T-helper 17 cell (primary cell): ENCODE data around the gene SDC1. TPM values are rescaled to one million over a fixed set of nuclear protein-coding genes. Genes with fewer than 3 reads are reported as not detected.
A peak's percentile ranks its signal among the peaks of the same experiment; 100 is the strongest.
"Not testable (repeated sequence)": the region's sequence is repeated elsewhere in the genome, so short reads cannot be mapped to it uniquely, and the experiment has no call there.

ENCODE experiments used
- ATAC-seq: fragments of 150-1000 bp; cut with Tn5 transposase; 2 replicates; pipeline ENCODE4 v1.10.0; 2021; ENCODE audit warnings: mild to moderate bottlenecking, moderate library complexity
- DNase-seq, 3 donors: peaks; one replicate each; pipeline versions ENCODE4 v3.0.0 to v3.0.0-alpha.2; 2020 to 2021
- H3K9me3 ChIP-seq: one replicate; pipeline ENCODE4 v1.7.0; 2013; ENCODE audit warnings: low read length, mild to moderate bottlenecking; ENCODE audit not compliant: control insufficient read depth, poor library complexity, severe bottlenecking
- H3K27ac Mint-ChIP-seq: one replicate; pipeline ENCODE4 v1.8.0; 2022; ENCODE audit warnings: mild to moderate bottlenecking, moderate library complexity, mixed read lengths
- H3K27me3 Mint-ChIP-seq: one replicate; pipeline ENCODE4 v1.8.0; 2022; ENCODE audit warnings: mixed read lengths
- H3K36me3 Mint-ChIP-seq: one replicate; pipeline ENCODE4 v1.8.0; 2022; ENCODE audit warnings: low read depth, mixed read lengths
- H3K4me1 Mint-ChIP-seq: one replicate; pipeline ENCODE4 v1.8.0; 2022; ENCODE audit warnings: mild to moderate bottlenecking, mixed read lengths
- H3K4me3 Mint-ChIP-seq: one replicate; pipeline ENCODE4 v1.8.0; 2022; ENCODE audit warnings: mild to moderate bottlenecking, moderate library complexity, mixed read lengths
- total RNA-seq, 4 donors: library from RNA in 2 of 4; stranded (reverse) in 2 of 4; gene quantifications; one replicate each; pipeline ENCODE4 v1.2.3 and lab custom pipeline; 2022 to 2026

The SDC1 gene
- total RNA-seq, 2 donors from 2014 or later, result not detected

- H3K27me3 Mint-ChIP-seq, result peaks cover 45% of the 10 kb centered on the region
- not testable (repeated sequence) for H3K9me3 ChIP-seq, H3K36me3 Mint-ChIP-seq, H3K4me3 Mint-ChIP-seq, H3K4me1 Mint-ChIP-seq, ATAC-seq, DNase-seq, H3K27ac Mint-ChIP-seq
These were observed 15.4 kb upstream of the SDC1 start for GRCh38 chr2:20240291-20240690.

GRCh38 chr2:20236496-20236895 is 11.6 kb upstream of the SDC1 start:
- ATAC-seq (no peak), DNase-seq (no peak)
- no peaks in the 10 kb centered on the region for H3K9me3 ChIP-seq
- Mint-ChIP-seq H3K27ac (no peak overlapping the region), H3K4me1 (peaks cover 2% of the 10 kb centered on the region), H3K4me3 (no peak overlapping the region), H3K27me3 (peaks cover 53% of the 10 kb centered on the region), H3K36me3 (peaks cover 2% of the 10 kb centered on the region)

- no peak for ATAC-seq
- H3K4me3 Mint-ChIP-seq, result no peak overlapping the region
- H3K9me3 ChIP-seq, result no peaks in the 10 kb centered on the region
- DNase-seq, result no peak
- H3K27me3 Mint-ChIP-seq, result peaks cover 53% of the 10 kb centered on the region
- H3K4me1 Mint-ChIP-seq, result no peaks in the 10 kb centered on the region
- no peak overlapping the region for H3K27ac Mint-ChIP-seq
- H3K36me3 Mint-ChIP-seq, result peaks cover 5% of the 10 kb centered on the region
These were observed 10.8 kb upstream of the SDC1 start for GRCh38 chr2:20235655-20236305.

- not testable (repeated sequence) for H3K4me1 Mint-ChIP-seq, ATAC-seq
These were observed 9.7 kb upstream of the SDC1 start for GRCh38 chr2:20234597-20234996.

DNA sequence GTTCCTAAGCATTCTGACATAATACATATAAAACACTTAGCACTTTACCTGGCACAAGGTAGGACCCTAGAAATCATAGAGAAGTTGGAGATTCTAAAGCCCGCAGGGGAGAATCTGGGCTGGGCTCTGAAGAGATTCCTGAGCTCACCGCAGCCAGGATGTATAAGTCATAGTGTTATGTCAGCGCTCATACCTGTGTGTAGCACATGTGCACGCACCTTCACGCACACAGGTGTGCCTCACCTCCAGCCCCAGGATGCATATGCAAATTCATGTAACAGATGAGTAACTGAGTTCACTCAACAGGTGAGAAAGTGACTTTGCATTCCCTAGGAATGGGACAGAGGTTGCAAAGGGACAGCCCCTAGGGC is 7.9 kb upstream of the SDC1 start:
- no peak overlapping the region for H3K27ac Mint-ChIP-seq
- H3K27me3 Mint-ChIP-seq, result peaks cover 55% of the 10 kb centered on the region
- DNase-seq, result no peak
- H3K9me3 ChIP-seq, result no peaks in the 10 kb centered on the region
- no peak for ATAC-seq
- peaks cover 12% of the 10 kb centered on the region for H3K36me3 Mint-ChIP-seq
- peaks cover 3% of the 10 kb centered on the region for H3K4me1 Mint-ChIP-seq
- H3K4me3 Mint-ChIP-seq, result no peak overlapping the region

More at GRCh38 chr2:20234597-20234996, 9.7 kb upstream of the SDC1 start:
- H3K27ac Mint-ChIP-seq, H3K9me3 ChIP-seq, DNase-seq, H3K4me3 Mint-ChIP-seq, H3K36me3 Mint-ChIP-seq: not testable (repeated sequence)
- H3K27me3 Mint-ChIP-seq, result peaks cover 51% of the 10 kb centered on the region

- ATAC-seq, result no peak
- H3K27ac Mint-ChIP-seq, result no peak overlapping the region
These were observed 6.7 kb upstream of the SDC1 start for GRCh38 chr2:20231598-20232026.

GRCh38 chr2:20231159-20231558 is 6.2 kb upstream of the SDC1 start:
- DNase-seq (no peak), ATAC-seq (no peak)
- no peak overlapping the region for H3K27ac Mint-ChIP-seq
- peak overlapping the region; percentile 52 for H3K4me3 Mint-ChIP-seq
- H3K36me3 Mint-ChIP-seq, result peaks cover 12% of the 10 kb centered on the region
- H3K9me3 ChIP-seq, result no peaks in the 10 kb centered on the region
- H3K4me1 Mint-ChIP-seq, result peaks cover 3% of the 10 kb centered on the region
- peaks cover 47% of the 10 kb centered on the region for H3K27me3 Mint-ChIP-seq

More at GRCh38 chr2:20231598-20232026, 6.7 kb upstream of the SDC1 start:
- DNase-seq, result peak in 1 of 3 donors; percentile 6
- H3K9me3 ChIP-seq, result no peaks in the 10 kb centered on the region
- H3K27me3 Mint-ChIP-seq, result peaks cover 50% of the 10 kb centered on the region
- H3K4me3 Mint-ChIP-seq, result peak overlapping the region; percentile 52
- H3K36me3 Mint-ChIP-seq, result peaks cover 12% of the 10 kb centered on the region
- peaks cover 3% of the 10 kb centered on the region for H3K4me1 Mint-ChIP-seq

DNA sequence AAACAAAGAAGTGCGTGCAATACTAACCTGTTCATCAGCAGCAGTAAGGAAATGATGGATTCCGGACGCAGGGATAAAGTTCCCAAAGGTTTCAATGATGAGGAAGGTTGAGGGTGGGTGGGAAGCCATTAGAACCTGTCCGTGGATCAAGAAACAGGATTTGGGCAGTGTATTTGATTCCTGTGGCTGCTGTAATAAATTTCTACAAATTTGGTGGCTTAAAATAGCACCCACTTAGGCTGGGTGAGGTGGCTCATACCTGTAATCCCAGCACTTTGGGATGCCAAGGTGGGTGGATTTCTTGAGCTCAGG is 5.1 kb upstream of the SDC1 start:
- peaks cover 3% of the 10 kb centered on the region for H3K4me1 Mint-ChIP-seq
- no peak overlapping the region for H3K27ac Mint-ChIP-seq
- H3K36me3 Mint-ChIP-seq, result peaks cover 12% of the 10 kb centered on the region
- DNase-seq (no peak), ATAC-seq (no peak)
- H3K9me3 ChIP-seq, result no peaks in the 10 kb centered on the region
- H3K27me3 Mint-ChIP-seq, result peaks cover 47% of the 10 kb centered on the region
- H3K4me3 Mint-ChIP-seq, result no peak overlapping the region

GRCh38 chr2:20229322-20230113 is 4.6 kb upstream of the SDC1 start:
- Mint-ChIP-seq H3K4me1 (peaks cover 3% of the 10 kb centered on the region), H3K27me3 (peaks cover 47% of the 10 kb centered on the region), H3K27ac (no peak overlapping the region), H3K36me3 (peaks cover 12% of the 10 kb centered on the region), H3K4me3 (peak overlapping the region; percentile 28)
- DNase-seq (no peak), ATAC-seq (no peak)
- no peaks in the 10 kb centered on the region for H3K9me3 ChIP-seq

- H3K27ac Mint-ChIP-seq, result no peak overlapping the region
- peaks cover 3% of the 10 kb centered on the region for H3K4me1 Mint-ChIP-seq
- H3K4me3 Mint-ChIP-seq, result no peak overlapping the region
- H3K9me3 ChIP-seq, result no peaks in the 10 kb centered on the region
- DNase-seq (no peak), ATAC-seq (no peak)
- H3K36me3 Mint-ChIP-seq, result peaks cover 12% of the 10 kb centered on the region
- H3K27me3 Mint-ChIP-seq, result peaks cover 49% of the 10 kb centered on the region
These were observed 3.1 kb upstream of the SDC1 start for GRCh38 chr2:20227894-20228505.

DNA sequence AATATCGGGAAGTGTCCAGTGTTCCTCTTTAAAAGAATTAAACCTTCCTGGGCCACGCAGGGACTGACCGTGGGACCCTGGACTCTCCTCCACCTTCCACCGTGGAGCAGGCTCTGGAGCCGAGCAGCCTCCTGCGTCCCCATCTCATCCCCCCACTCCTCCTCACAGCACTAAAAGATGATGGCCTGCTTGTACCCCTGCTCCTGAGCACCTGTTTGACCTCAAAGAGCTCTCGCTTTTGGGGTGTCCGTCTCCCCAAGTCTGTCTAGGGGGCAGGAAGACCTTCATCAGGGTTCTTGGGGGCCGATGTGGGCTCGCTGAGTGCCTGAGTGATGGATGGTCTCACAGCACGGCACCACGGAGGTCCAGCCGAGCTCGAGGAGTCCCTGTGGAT is 1.2 kb upstream of the SDC1 start:
- ATAC-seq (no peak), DNase-seq (no peak)
- peak overlapping the region; percentile 81 for H3K4me3 Mint-ChIP-seq
- H3K27ac Mint-ChIP-seq, result no peak overlapping the region
- H3K27me3 Mint-ChIP-seq, result peaks cover 56% of the 10 kb centered on the region
- peaks cover 8% of the 10 kb centered on the region for H3K36me3 Mint-ChIP-seq
- peaks cover 3% of the 10 kb centered on the region for H3K4me1 Mint-ChIP-seq
- no peaks in the 10 kb centered on the region for H3K9me3 ChIP-seq

DNA sequence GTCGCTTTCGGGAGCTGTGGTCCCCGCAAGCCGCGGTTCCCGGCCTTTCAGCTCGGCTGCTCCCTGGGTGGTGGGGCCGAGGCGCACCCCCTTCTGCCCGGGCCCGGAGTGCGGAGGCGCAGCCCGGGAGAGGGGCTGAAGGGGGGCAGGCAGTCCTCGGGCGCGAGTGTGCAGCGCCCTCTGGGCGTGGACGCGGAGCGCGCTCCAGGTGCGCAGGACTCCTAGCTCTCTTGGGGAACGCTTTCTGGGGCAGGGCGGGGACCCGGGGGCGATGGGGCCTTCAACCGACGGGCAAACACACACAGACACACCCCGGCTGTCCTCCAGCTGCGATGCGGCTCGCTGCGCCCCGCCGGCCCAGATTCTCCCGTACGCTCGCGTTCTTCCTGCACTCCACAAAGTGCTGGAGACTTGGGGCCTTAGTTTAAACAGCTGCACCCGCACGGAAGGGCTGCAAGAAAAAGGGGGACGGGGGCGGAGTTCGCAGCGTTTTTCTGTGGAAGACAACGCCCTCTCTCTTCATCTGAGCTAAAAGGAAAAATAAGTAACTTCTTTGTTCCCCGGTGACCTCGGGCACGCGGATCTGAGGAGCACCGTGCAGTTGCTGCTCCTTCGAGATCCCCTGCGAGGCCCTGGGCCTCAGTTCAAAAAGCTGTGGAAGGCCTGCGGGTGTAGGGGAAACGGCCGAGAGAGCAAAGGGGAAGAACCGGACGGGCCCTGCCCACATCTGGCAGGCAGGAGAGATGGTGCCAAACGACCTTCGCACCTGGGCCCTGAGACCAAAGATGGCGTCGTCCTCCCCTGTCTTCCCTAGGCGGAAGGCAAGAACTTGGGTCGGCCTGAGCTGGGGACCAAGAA is 593 bp upstream of the SDC1 start:
- Mint-ChIP-seq H3K36me3 (peaks cover 5% of the 10 kb centered on the region), H3K4me3 (peak overlapping the region; percentile 81), H3K27me3 (peaks cover 56% of the 10 kb centered on the region), H3K27ac (no peak overlapping the region), H3K4me1 (peaks cover 3% of the 10 kb centered on the region)
- peak; percentile 57 for ATAC-seq
- H3K9me3 ChIP-seq, result no peaks in the 10 kb centered on the region
- DNase-seq, result no peak
